Testis (tissue), 3 donors: ENCODE results near the gene TUBGCP6. TPM values are rescaled to one million over a fixed set of nuclear protein-coding genes. Genes with fewer than 3 reads are reported as not detected.
"Not testable (repeated sequence)": the region's sequence is repeated elsewhere in the genome, so short reads cannot be mapped to it uniquely, and the experiment has no call there.

ENCODE experiments used
- DNase-seq: peaks from one replicate; pipeline ENCODE4 v3.0.0-alpha.2; 2019
- H3K27ac ChIP-seq, 2 donors: fragments of 200-600 bp; sonication (generic); one replicate each; pipeline ENCODE4 v1.5.1; 2019
- H3K27me3 ChIP-seq: fragments of 200-600 bp; sonication (generic); one replicate; pipeline ENCODE4 v1.5.1; 2019
- H3K36me3 ChIP-seq: fragments of 200-600 bp; sonication (generic); one replicate; pipeline ENCODE4 v1.5.1; 2017; ENCODE audit warnings: low read depth; ENCODE audit errors: missing control alignments
- H3K4me1 ChIP-seq: fragments of 200-600 bp; sonication (generic); one replicate; pipeline ENCODE4 v1.5.1; 2019
- H3K4me3 ChIP-seq, 2 donors: fragments of 200-600 bp; sonication (generic); one replicate each; pipeline ENCODE4 v1.5.1; 2017 to 2019
- H3K9me3 ChIP-seq: fragments of 200-600 bp; sonication (generic); one replicate; pipeline ENCODE4 v1.5.1; 2017
- POLR2A ChIP-seq: fragments of 450-650 bp; IDR thresholded peaks from one replicate; pipeline ENCODE4 v1.6.1; 2017; ENCODE audit warnings: antibody characterized with exemption, mild to moderate bottlenecking, moderate library complexity
- WGBS, 2 donors: methylation state at CpG; one replicate each; pipeline ENCODE4 v1.1.5; 2018; 5-methylcytosine and 5-hydroxymethylcytosine counted together
- intact Hi-C: fragments of 100-400 bp; cut with DNase I; formaldehyde crosslinking; loops from one replicate; pipeline ENCODE4 v1.15.1; 2023; ENCODE audit warnings: low total_unique reads
- polyA plus RNA-seq: library from polyadenylated mRNA; stranded (reverse); fragments of 350-450 nt; fragmentation: Illumina TruSeq; extraction: RNeasy Lipid Tissue Mini Kit (QIAGEN cat#74804); gene quantifications from one replicate; pipeline ENCODE4 v1.2.3, GENCODE V29; 2014; ENCODE audit warnings: low read depth, low replicate concordance; ENCODE audit not compliant: insufficient read depth
- total RNA-seq, 2 donors: library from RNA; depleted of rRNA; stranded (reverse); fragments of >200 nt; gene quantifications; one replicate each; pipeline ENCODE4 v1.2.3, GENCODE V29; 2016
- TF ChIP-seq, protein P1 (sequence below), 3 experiments: fragments of 450-650 bp in 2 of 3; fragments of 200-600 bp in 1 of 3; sonication (generic) in 1 of 3; IDR thresholded peaks; one replicate each; pipeline ENCODE4 v1.5.1; 2016 to 2019; ENCODE audit warnings: antibody characterized with exemption in 3 of 3, mild to moderate bottlenecking in 2 of 3, moderate library complexity in 1 of 3

The TUBGCP6 gene
- total and polyA plus RNA-seq, 3 donors from 2014 or later, result 40.2 to 143 (median 136) TPM

DNA sequence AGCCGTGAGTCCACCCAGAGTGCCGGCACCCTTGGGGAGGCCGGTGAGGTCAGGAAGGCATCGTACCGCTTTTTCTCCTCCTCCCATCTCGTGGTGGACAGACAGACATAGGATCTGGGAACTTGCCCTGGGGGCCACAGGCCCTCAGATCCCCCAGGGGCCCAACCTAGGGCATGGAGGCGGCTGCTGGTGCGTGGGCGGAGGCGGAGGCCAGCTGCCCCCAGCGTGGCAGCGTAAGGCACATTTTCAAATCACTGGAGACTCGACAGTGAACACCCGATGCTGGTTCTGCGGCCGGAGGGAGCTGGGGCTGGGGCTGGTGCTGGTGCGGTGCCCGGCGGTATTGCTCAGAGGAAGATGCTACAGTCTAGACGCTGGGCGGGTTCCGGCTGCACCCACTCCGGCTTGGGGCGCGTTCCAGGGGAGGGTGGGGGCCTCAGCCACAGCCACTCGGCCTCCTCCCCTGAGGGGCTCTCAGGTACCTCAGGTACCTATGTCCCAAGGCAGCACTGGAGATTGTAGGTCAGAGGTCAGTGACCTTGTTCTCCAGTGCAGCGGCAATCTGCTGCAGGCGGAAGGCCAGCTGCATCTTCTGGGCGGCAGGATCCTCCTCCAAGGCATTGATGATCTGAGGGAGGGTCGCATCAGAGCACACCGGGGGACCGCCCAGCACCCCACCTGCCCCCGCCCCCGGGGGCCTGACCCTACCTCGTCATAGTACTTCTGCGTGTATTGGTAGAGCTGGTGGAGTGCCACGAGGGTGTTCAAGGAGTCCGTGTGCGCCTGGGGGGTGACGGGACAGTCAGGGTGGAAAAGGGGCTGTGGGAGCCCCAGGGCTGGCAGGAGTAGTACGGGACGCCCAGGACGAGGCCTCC is 30.6 kb upstream of the TUBGCP6 start:
- TF ChIP-seq, protein P1, sequence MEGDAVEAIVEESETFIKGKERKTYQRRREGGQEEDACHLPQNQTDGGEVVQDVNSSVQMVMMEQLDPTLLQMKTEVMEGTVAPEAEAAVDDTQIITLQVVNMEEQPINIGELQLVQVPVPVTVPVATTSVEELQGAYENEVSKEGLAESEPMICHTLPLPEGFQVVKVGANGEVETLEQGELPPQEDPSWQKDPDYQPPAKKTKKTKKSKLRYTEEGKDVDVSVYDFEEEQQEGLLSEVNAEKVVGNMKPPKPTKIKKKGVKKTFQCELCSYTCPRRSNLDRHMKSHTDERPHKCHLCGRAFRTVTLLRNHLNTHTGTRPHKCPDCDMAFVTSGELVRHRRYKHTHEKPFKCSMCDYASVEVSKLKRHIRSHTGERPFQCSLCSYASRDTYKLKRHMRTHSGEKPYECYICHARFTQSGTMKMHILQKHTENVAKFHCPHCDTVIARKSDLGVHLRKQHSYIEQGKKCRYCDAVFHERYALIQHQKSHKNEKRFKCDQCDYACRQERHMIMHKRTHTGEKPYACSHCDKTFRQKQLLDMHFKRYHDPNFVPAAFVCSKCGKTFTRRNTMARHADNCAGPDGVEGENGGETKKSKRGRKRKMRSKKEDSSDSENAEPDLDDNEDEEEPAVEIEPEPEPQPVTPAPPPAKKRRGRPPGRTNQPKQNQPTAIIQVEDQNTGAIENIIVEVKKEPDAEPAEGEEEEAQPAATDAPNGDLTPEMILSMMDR (IDR thresholded peaks at IDR 0.05), result no peak
- WGBS, 2 donors, result 84 to 86% methylated on average over 27 to 43 of the region's 43 CpGs
- Histone ChIP-seq H3K4me3 (no peak overlapping the region), H3K27ac (no peak overlapping the region), H3K27me3 (no peaks in the 10 kb centered on the region), H3K9me3 (no peaks in the 10 kb centered on the region), H3K4me1 (peaks cover 17% of the 10 kb centered on the region), H3K36me3 (no peaks in the 10 kb centered on the region)
- intact Hi-C loops, result no loop called here
- DNase-seq, result no peak

DNA sequence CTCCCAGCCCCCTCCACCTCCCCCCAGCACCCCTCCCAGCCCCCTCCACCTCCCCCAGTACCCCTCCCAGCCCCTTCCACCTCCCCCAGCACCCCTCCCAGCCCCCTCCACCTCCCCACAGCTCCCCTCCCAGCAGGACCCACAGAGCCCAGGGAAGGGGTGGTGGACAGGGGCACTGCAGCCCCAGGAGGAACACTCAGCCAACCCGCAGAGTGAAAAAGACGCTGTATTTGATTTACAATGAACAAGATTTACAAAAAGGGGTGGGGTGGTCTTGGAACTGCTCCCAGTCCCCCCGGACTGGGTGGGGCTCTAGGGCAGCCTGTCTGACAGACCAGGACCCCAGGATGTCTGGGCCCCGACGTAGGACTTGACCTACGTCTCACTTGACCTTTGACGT is 29.9 kb upstream of the TUBGCP6 start:
- no peak overlapping the region for H3K4me3 ChIP-seq
- no peaks in the 10 kb centered on the region for H3K27me3 ChIP-seq
- DNase-seq, result no peak
- WGBS, 2 donors, result 70 to 76% methylated on average over 7 of the region's 7 CpGs
- no peaks in the 10 kb centered on the region for H3K36me3 ChIP-seq
- TF ChIP-seq, protein P1 (IDR thresholded peaks at IDR 0.05), result no peak
- TF ChIP-seq POLR2A, result no peak
- H3K9me3 ChIP-seq, result no peaks in the 10 kb centered on the region
- H3K4me1 ChIP-seq, result peaks cover 20% of the 10 kb centered on the region
- intact Hi-C loops, result no loop called here
- H3K27ac ChIP-seq, result no peak overlapping the region

DNA sequence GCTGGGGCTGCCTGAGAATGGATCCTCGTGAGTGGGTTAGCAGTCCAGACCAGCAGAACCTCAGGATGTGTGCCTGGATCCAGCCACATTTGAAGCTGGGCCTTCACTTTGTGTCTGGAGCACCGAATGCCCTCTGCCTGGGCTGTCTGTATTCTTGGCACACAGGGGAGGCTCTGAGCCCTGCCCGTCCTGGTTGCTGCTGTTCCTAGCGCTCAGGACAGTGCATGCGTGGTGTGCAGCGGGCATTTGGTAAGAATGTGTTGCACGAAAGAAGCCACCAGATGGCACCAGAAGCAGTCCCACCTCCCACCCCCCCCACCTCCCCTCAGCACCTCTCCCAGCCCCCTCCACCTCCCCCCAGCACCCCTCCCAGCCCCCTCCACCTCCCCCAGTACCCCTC is 29.5 kb upstream of the TUBGCP6 start:
- intact Hi-C loops, result no loop called here
- no peaks in the 10 kb centered on the region for H3K9me3 ChIP-seq
- H3K27ac ChIP-seq, result no peak overlapping the region
- TF ChIP-seq, protein P1 (IDR thresholded peaks at IDR 0.05), result peak in 1 of 3 experiments; percentile 31
- TF ChIP-seq POLR2A, result no peak
- H3K4me1 ChIP-seq, result peaks cover 25% of the 10 kb centered on the region
- no peak overlapping the region for H3K4me3 ChIP-seq
- no peaks in the 10 kb centered on the region for H3K36me3 ChIP-seq
- no peaks in the 10 kb centered on the region for H3K27me3 ChIP-seq
- peak; percentile 78 for DNase-seq
- WGBS, 2 donors, result 40 to 52% methylated on average over 6 to 7 of the region's 7 CpGs

DNA sequence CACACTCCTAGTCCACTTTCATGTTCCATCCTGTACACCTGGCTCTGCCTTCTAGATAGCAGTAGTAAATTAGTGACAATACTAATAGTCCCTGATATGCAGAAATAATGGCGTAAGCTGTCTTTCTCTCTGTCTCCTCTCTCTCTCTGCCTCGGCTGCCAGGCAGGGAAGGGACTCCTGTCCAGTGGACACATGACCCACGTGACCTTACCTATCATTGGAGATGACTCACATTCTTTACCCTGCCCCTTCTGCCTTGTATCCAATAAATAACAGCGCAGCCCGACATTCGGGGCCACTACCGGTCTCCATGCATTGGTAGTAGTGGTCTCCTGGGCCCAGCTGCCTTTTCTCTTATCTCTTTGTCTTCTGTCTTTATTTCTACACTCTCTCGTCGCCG is 29.0 kb upstream of the TUBGCP6 start:
- peaks cover 30% of the 10 kb centered on the region for H3K4me1 ChIP-seq
- not testable (repeated sequence) for DNase-seq
- 70 to 86% methylated on average over 10 of the region's 10 CpGs for WGBS, 2 donors

DNA sequence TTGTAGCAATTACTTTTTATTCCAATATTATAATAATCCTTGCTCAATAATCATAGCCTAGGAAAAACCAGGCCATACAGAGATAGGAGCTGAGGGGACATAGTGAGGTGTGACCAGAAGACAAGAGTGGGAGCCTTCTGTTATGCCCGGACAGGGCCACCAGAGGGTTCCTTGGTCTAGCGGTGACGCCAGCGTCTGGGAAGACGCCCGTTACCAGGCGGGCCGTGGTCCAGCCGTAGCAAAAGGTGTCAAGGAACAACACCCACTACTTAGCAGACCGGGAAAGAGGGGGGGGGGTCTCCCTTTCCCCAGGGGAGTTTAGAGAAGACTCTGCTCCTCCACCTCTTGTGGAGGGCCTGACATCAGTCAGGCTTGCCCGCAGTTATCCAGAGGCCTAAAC is 28.5 kb upstream of the TUBGCP6 start:
- peaks cover 34% of the 10 kb centered on the region for H3K4me1 ChIP-seq
- H3K4me3 ChIP-seq, H3K27ac ChIP-seq, H3K36me3 ChIP-seq, intact Hi-C loops, H3K9me3 ChIP-seq, DNase-seq, H3K27me3 ChIP-seq: not testable (repeated sequence)
- 77% methylated on average over 10 of the region's 11 CpGs; no CpG with 5 or more reads in 1 of the 2 donors for WGBS, 2 donors

More for the DNA sequence above, 29.0 kb upstream of the TUBGCP6 start:
- intact Hi-C loops, H3K27me3 ChIP-seq, H3K4me3 ChIP-seq, H3K27ac ChIP-seq, H3K9me3 ChIP-seq, H3K36me3 ChIP-seq: not testable (repeated sequence)
